GM18498 (cell line): ENCODE measurements around the gene USP17L11.
"Not testable (repeated sequence)": the region's sequence is repeated elsewhere in the genome, so short reads cannot be mapped to it uniquely, and the experiment has no call there.

Source experiments
- ATAC-seq: cut with Tn5 transposase; IDR thresholded peaks from one replicate; pipeline ENCODE4 v1.9.1; 2021; ENCODE audit warnings: mild to moderate bottlenecking, moderate library complexity; ENCODE audit not compliant: unreplicated experiment

Gene USP17L11

DNA sequence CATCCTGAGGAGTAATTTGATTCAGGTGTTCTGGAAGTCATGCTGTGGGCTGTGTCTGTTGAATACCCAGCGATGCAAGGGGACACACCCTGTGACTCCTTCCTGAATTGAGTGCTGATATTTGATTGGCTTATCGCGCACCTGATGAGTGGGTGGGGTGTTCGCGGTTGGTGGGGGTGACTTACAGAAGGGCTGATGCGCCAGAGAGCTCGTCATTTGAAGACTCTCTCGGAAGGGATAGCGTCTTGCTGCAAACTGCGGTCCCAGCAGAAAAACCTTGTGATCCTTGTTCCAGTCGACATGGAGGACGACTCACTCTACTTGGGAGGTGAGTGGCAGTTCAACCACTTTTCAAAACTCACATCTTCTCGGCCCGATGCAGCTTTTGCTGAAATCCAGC, at the start of gene USP17L11:
USP17L11 (plus strand) TSS at position 301 of the 400 bp plus-strand sequence; CDS start at position 301, 0 bp downstream.
- not testable (repeated sequence) for ATAC-seq

- ATAC-seq, result not testable (repeated sequence)
These were observed 49.2 kb upstream of the USP17L11 start for GRCh38 chr4:9165990-9166389.

DNA sequence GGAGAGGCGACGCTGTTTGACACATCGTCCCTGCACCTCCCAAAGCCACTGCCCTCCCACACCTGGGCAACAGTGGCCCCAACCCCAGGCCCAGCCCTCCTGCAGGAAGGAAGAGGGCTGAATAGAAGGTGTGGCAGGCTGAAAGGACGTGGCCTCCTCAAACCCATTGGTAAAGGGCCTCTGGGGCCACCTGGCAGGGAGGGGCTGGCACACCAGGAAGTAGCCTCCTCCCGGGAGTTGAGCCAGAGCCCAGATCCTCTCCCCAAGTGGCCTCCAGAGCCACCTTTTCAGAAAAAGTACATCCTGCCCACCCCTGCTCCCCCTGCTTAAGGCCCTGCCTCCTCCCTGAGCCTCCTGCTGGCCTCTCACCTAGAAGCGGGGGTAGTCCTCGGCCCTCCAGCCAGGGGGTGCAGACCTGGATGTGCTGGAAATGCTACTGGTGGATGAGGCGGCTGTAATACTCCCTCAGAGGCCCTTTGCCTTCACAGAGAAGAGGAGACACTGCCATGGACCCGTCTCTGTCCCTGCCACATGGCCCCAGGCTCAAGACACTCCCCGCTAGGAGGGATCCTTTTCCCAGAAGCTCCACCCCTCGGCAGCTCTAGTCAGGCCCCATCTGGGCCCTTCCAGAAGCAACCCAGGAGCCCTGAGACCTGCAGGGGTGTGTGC, 45.3 kb upstream of the USP17L11 start, which contains the start of gene FAM90A26:
FAM90A26 (plus strand) TSS at position 619 of the 669 bp plus-strand sequence. CDS start 2,764 bp downstream, outside the sequence.
- ATAC-seq, result not testable (repeated sequence)

DNA sequence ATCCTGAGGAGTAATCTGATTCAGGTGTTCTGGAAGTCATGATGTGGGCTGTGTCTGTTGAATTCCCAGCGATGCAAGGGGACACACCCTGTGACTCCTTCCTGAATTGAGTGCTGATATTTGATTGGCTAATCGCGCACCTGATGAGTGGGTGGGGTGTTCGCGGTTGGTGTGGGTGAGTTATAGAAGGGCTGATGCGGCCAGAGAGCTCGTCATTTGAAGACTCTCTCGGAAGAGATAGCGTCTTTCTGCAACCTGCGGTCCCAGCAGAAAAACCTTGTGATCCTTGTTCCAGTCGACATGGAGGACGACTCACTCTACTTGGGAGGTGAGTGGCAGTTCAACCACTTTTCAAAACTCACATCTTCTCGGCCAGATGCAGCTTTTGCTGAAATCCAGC, 4.8 kb upstream of the USP17L11 start, which contains the start of gene USP17L10:
USP17L10 (plus strand) TSS at position 301 of the 400 bp plus-strand sequence; CDS start at position 301, 0 bp downstream.
- not testable (repeated sequence) for ATAC-seq

DNA sequence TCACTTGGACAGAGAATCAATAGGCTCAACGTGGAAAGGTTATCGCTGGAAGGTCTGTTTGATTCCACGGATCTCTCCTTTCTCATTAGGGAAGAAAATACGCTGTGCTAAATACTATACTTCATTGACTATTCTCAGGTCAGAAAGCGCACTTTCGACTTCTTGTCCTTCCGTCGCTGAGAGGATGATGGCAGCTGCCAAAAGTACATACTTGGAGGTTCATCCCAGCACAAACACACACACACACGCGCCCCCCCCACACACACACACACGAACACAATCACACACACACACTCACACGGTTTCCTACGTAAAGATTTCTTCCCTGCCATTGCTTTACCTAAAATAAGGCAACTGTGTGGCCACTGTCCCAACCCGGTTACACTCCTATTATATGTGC, 504 bp upstream of the USP17L11 start:
- ATAC-seq, result not testable (repeated sequence)

DNA sequence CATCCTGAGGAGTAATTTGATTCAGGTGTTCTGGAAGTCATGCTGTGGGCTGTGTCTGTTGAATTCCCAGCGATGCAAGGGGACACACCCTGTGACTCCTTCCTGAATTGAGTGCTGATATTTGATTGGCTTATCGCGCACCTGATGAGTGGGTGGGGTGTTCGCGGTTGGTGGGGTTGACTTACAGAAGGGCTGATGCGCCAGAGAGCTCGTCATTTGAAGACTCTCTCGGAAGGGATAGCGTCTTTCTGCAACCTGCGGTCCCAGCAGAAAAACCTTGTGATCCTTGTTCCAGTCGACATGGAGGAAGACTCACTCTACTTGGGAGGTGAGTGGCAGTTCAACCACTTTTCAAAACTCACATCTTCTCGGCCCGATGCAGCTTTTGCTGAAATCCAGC, 4.6 kb downstream of the USP17L11 start, which contains the start of gene USP17L12:
USP17L12 (plus strand) TSS at position 301 of the 400 bp plus-strand sequence; CDS start at position 301, 0 bp downstream.
- ATAC-seq, result not testable (repeated sequence)

- not testable (repeated sequence) for ATAC-seq
These were observed 9.4 kb downstream of the USP17L11 start, which contains the start of gene USP17L13 for GRCh38 chr4:9224596-9224995. Gene USP17L13, plus strand, starts transcription at chr4:9224896. Its CDS starts 0 bp downstream, at chr4:9224896.

DNA sequence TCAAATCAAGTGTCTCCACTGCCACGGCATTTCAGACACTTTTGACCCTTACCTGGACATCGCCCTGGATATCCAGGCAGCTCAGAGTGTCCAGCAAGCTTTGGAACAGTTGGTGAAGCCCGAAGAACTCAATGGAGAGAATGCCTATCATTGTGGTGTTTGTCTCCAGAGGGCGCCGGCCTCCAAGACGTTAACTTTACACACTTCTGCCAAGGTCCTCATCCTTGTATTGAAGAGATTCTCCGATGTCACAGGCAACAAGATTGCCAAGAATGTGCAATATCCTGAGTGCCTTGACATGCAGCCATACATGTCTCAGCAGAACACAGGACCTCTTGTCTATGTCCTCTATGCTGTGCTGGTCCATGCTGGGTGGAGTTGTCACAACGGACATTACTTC, 15.0 kb downstream of the USP17L11 start:
- not testable (repeated sequence) for ATAC-seq

DNA sequence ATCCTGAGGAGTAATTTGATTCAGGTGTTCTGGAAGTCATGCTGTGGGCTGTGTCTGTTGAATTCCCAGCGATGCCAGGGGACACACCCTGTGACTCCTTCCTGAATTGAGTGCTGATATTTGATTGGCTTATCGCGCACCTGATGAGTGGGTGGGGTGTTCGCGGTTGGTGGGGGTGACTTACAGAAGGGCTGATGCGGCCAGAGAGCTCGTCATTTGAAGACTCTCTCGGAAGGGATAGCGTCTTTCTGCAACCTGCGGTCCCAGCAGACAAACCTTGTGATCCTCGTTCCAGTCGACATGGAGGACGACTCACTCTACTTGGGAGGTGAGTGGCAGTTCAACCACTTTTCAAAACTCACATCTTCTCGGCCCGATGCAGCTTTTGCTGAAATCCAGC, 18.9 kb downstream of the USP17L11 start, which contains the start of gene USP17L15:
USP17L15 (plus strand) TSS at position 301 of the 400 bp plus-strand sequence; CDS start at position 301, 0 bp downstream.
- not testable (repeated sequence) for ATAC-seq

DNA sequence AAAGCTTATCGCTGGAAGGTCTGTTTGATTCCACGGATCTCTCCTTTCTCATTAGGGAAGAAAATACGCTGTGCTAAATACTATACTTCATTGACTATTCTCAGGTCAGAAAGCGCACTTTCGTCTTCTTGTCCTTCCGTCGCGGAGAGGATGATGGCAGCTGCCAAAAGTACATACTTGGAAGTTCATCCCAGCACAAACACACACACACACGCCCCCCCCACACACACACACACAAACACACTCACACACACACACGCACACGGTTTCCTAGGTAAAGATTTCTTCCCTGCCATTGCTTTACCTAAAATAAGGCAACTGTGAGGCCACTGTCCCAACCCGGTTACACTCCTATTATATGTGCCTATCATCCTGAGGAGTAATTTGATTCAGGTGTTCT, 23.3 kb downstream of the USP17L11 start:
- ATAC-seq, result not testable (repeated sequence)

DNA sequence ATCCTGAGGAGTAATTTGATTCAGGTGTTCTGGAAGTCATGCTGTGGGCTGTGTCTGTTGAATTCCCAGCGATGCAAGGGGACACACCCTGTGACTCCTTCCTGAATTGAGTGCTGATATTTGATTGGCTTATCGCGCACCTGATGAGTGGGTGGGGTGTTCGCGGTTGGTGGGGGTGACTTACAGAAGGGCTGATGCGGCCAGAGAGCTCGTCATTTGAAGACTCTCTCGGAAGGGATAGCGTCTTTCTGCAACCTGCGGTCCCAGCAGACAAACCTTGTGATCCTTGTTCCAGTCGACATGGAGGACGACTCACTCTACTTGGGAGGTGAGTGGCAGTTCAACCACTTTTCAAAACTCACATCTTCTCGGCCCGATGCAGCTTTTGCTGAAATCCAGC, 28.4 kb downstream of the USP17L11 start, which contains the start of gene USP17L17:
USP17L17 (plus strand) TSS at position 301 of the 400 bp plus-strand sequence; CDS start at position 301, 0 bp downstream.
- ATAC-seq, result not testable (repeated sequence)

DNA sequence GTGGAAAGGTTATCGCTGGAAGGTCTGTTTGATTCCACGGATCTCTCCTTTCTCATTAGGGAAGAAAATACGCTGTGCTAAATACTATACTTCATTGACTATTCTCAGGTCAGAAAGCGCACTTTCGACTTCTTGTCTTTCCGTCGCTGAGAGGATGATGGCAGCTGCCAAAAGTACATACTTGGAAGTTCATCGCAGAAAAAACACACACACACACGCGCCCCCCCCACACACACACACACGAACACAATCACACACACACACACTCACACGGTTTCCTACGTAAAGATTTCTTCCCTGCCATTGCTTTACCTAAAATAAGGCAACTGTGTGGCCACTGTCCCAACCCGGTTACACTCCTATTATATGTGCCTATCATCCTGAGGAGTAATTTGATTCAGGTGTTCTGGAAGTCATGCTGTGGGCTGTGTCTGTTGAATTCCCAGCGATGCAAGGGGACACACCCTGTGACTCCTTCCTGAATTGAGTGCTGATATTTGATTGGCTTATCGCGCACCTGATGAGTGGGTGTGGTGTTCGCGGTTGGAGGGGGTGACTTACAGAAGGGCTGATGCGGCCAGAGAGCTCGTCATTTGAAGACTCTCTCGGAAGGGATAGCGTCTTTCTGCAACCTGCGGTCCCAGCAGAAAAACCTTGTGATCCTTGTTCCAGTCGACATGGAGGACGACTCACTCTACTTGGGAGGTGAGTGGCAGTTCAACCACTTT, 32.9 kb downstream of the USP17L11 start, which contains the start of gene USP17L18:
USP17L18 (plus strand) TSS at position 678 of the 728 bp plus-strand sequence; CDS start at position 678, 0 bp downstream.
- ATAC-seq, result not testable (repeated sequence)

- not testable (repeated sequence) for ATAC-seq
These were observed 37.9 kb downstream of the USP17L11 start, which contains the start of gene USP17L19 for GRCh38 chr4:9253078-9253477. Gene USP17L19, plus strand, starts transcription at chr4:9253378. Its CDS starts 0 bp downstream, at chr4:9253378.

DNA sequence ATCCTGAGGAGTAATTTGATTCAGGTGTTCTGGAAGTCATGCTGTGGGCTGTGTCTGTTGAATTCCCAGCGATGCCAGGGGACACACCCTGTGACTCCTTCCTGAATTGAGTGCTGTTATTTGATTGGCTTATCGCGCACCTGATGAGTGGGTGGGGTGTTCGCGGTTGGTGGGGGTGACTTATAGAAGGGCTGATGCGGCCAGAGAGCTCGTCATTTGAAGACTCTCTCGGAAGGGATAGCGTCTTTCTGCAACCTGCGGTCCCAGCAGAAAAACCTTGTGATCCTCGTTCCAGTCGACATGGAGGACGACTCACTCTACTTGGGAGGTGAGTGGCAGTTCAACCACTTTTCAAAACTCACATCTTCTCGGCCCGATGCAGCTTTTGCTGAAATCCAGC, 42.6 kb downstream of the USP17L11 start, which contains the start of gene USP17L20:
USP17L20 (plus strand) TSS at position 301 of the 400 bp plus-strand sequence; CDS start at position 301, 0 bp downstream.
- not testable (repeated sequence) for ATAC-seq

- not testable (repeated sequence) for ATAC-seq
These were observed 47.4 kb downstream of the USP17L11 start, which contains the start of gene USP17L21 for GRCh38 chr4:9262572-9262971. Gene USP17L21, plus strand, starts transcription at chr4:9262872. Its CDS starts 0 bp downstream, at chr4:9262872.
